A549 (cell line): ENCODE results near the gene ATXN10. TPM values are rescaled to one million over a fixed set of nuclear protein-coding genes. Genes with fewer than 3 reads are reported as not detected.
A peak's percentile ranks its signal among the peaks of the same experiment; 100 is the strongest.

Source experiments
- ATAC-seq, 2 experiments: fragments of 200-7000 bp in 1 of 2; fragments of >200 bp in 1 of 2; cut with Nextera tagmentation in 1 of 2; cut with Tn5 transposase in 1 of 2; 3 replicates each; pipeline versions ENCODE4 v1.8.0 to v1.9.1; 2018 to 2020; ENCODE audit warnings: mild to moderate bottlenecking in 1 of 2, moderate library complexity in 1 of 2
- CTCF ChIA-PET: fragments of 300-600 bp; sonication (Branson Sonifier 250); formaldehyde crosslinking; extraction: SDS; loops from one replicate; lab custom pipeline; 2021; ENCODE audit warnings: antibody characterized with exemption, inconsistent platforms; lab: Yijun Ruan, JAX
- POLR2A ChIA-PET: fragments of 350-600 bp; formaldehyde crosslinking; extraction: SDS; loops from one replicate; lab custom pipeline; 2021; ENCODE audit warnings: antibody characterized with exemption, inconsistent platforms; lab: Yijun Ruan, JAX
- DNase-seq, 2 experiments: peaks; one replicate each; pipeline versions ENCODE4 v3.0.0 to v3.0.0-alpha.2; 2011 to 2016; ENCODE audit warnings: low read depth in 1 of 2, low spot score in 1 of 2
- FAIRE-seq: peaks from 2 replicates; lab custom pipeline; 2011; peaks lifted over from hg19 to GRCh38; lab: Jason Lieb, UNC
- H3K27ac ChIP-seq, 2 experiments: fragments of >200 bp; sonication (Bioruptor Twin); formaldehyde crosslinking; 3 replicates each; pipeline ENCODE4 v1.5.1; 2016 to 2017
- H3K4me1 ChIP-seq: fragments of >200 bp; sonication (Bioruptor Twin); formaldehyde crosslinking; 3 replicates; pipeline ENCODE4 v1.6.1; 2016
- H3K4me2 ChIP-seq: fragments of >200 bp; sonication (Bioruptor Twin); formaldehyde crosslinking; 3 replicates; pipeline ENCODE4 v1.6.1; 2016
- H3K4me3 ChIP-seq: fragments of >200 bp; sonication (Bioruptor Twin); formaldehyde crosslinking; 3 replicates; pipeline ENCODE4 v1.5.1; 2016
- H3K9me3 ChIP-seq: fragments of >200 bp; sonication (Bioruptor Twin); formaldehyde crosslinking; 3 replicates; pipeline ENCODE4 v1.6.1; 2016
- ATOH8 ChIP-seq: fragments of 250-450 bp; sonication (Bioruptor Pico); IDR thresholded peaks from 2 replicates; pipeline ENCODE4 v1.5.0; 2020; ENCODE audit warnings: low read depth, mild to moderate bottlenecking, moderate library complexity
- CEBPB ChIP-seq, 2 experiments: fragments of >200 bp in 1 of 2; sonication (Bioruptor Twin) in 1 of 2; formaldehyde crosslinking in 1 of 2; IDR thresholded peaks; 2 replicates each; pipeline ENCODE4 v1.6.1; 2012 to 2016
- ESRRA ChIP-seq: fragments of 150-350 bp; IDR thresholded peaks from 2 replicates; pipeline ENCODE4 v1.6.1; 2014; ENCODE audit warnings: mild to moderate bottlenecking, low read length, borderline replicate concordance
- HOXB13 ChIP-seq: fragments of 250-450 bp; sonication (Bioruptor Pico); IDR thresholded peaks from 2 replicates; pipeline ENCODE4 v1.5.0; 2020; ENCODE audit warnings: low read depth, mild to moderate bottlenecking, moderate library complexity
- KDM1A ChIP-seq: fragments of 200-600 bp; sonication (generic); IDR thresholded peaks from 2 replicates; pipeline ENCODE4 v1.6.1; 2016; ENCODE audit warnings: low read depth, mild to moderate bottlenecking
- MYC ChIP-seq: IDR thresholded peaks from 2 replicates; pipeline ENCODE4 v1.6.1; 2012; ENCODE audit warnings: mild to moderate bottlenecking, inconsistent platforms, low read length, improper control_type of control experiment, borderline replicate concordance
- NPAS2 ChIP-seq: fragments of 250-450 bp; sonication (Bioruptor Pico); IDR thresholded peaks from 2 replicates; pipeline ENCODE4 v1.8.0; 2022; ENCODE audit warnings: mild to moderate bottlenecking, moderate library complexity, borderline replicate concordance
- RAD21 ChIP-seq, 2 experiments: fragments of >200 bp in 1 of 2; sonication (Bioruptor Twin) in 1 of 2; formaldehyde crosslinking in 1 of 2; IDR thresholded peaks in 1 of 2; conservative IDR thresholded peaks in 1 of 2; 2 replicates in 1 of 2; 3 replicates in 1 of 2; pipeline ENCODE4 v1.6.1; 2012 to 2018; ENCODE audit warnings: inconsistent platforms in 1 of 2
- RCOR1 ChIP-seq: fragments of 150-350 bp; IDR thresholded peaks from 2 replicates; pipeline ENCODE4 v1.6.1; 2014; ENCODE audit warnings: antibody characterized with exemption, low read length, low read depth
- REST ChIP-seq: fragments of 200-600 bp; sonication (generic); IDR thresholded peaks from 2 replicates; pipeline ENCODE4 v1.6.1; 2016; ENCODE audit warnings: antibody characterized with exemption, mild to moderate bottlenecking, moderate library complexity
- RFX5 ChIP-seq: fragments of 450-650 bp; IDR thresholded peaks from 2 replicates; pipeline ENCODE4 v1.7.1; 2014; ENCODE audit warnings: antibody characterized with exemption, mild to moderate bottlenecking, moderate library complexity
- USF2 ChIP-seq: fragments of 450-650 bp; IDR thresholded peaks from 2 replicates; pipeline ENCODE4 v1.6.1; 2014; ENCODE audit warnings: antibody characterized with exemption
- ZFP36 ChIP-seq: fragments of 450-650 bp; IDR thresholded peaks from 2 replicates; pipeline ENCODE4 v1.6.1; 2014; ENCODE audit warnings: borderline replicate concordance; ENCODE audit not compliant: partially characterized antibody
- ZNF302 ChIP-seq: fragments of 250-450 bp; sonication (Bioruptor Pico); IDR thresholded peaks from 2 replicates; pipeline ENCODE4 v1.9.0; 2021; ENCODE audit warnings: inconsistent platforms, mild to moderate bottlenecking, moderate library complexity
- WGBS: methylation state at CpG from one replicate; pipeline ENCODE4 v1.1.6; 2017; ENCODE audit errors: missing lambda C conversion rate; 5-methylcytosine and 5-hydroxymethylcytosine counted together
- polyA plus RNA-seq, 4 experiments: library from polyadenylated mRNA; depleted of rRNA in 3 of 4; stranded (reverse); fragments of >200 nt; fragmentation: RNase III in 1 of 4; extraction: RNeasy Plus Mini Kit Qiagen cat#74134 plus additional on column Dnase treatment in 1 of 4; gene quantifications; 2 replicates in 3 of 4; 3 replicates in 1 of 4; pipeline ENCODE4 v1.2.3, GENCODE V29; 2011 to 2017

Gene ATXN10
- polyA plus RNA-seq, 2 of the 4 experiments (the other 2 are of a cell fraction) = 126 to 281 TPM

GRCh38 chr22:45673482-45674175 lies 2.0 kb downstream of the ATXN10 start:
- CTCF ChIA-PET = interaction anchor here (0.8 to 1.2 kb wide), 3 partner anchors 29 to 97 kb away, joined by 3 to 4 read pairs (median 3); no protein-coding TSS in a partner anchor
- H3K9me3 ChIP-seq = no peaks in the 10 kb centered on the region
- TF ChIP-seq NPAS2 (CRISPR knock-in tag) (no peak), ATOH8 (CRISPR knock-in tag) (no peak), HOXB13 (CRISPR knock-in tag) (no peak), REST (no peak), ESRRA (no peak), KDM1A (no peak), RCOR1 (no peak), USF2 (no peak), RFX5 (no peak), ZNF302 (CRISPR knock-in tag) (no peak), ZFP36 (no peak), CEBPB (IDR thresholded peaks at IDR 0.05) (no peak)
- DNase-seq (no peak), ATAC-seq (no peak), FAIRE-seq (no peak)
- POLR2A ChIA-PET = interaction anchor here (1.0 kb wide), 1 partner anchor 15 kb away, joined by 4 read pairs; no protein-coding TSS in a partner anchor
- peak overlapping the region; percentile 95 for H3K4me3 ChIP-seq
- H3K27ac ChIP-seq = peak overlapping the region; percentile 100
- WGBS = 77% methylated on average over 10 of the region's 10 CpGs
- peaks cover 54% of the 10 kb centered on the region for H3K4me1 ChIP-seq
- H3K4me2 ChIP-seq = peak overlapping the region; percentile 93

GRCh38 chr22:45676024-45676423 lies 4.4 kb downstream of the ATXN10 start:
- CTCF ChIA-PET = interaction anchor here (1.0 to 2.1 kb wide), 3 partner anchors 10 to 98 kb away, joined by 3 to 6 read pairs (median 4); no protein-coding TSS in a partner anchor

More at GRCh38 chr22:45676024-45676423, 4.4 kb downstream of the ATXN10 start:
- H3K4me1 ChIP-seq = peaks cover 70% of the 10 kb centered on the region
- TF ChIP-seq ATOH8 (CRISPR knock-in tag) (no peak), RAD21 (conservative IDR thresholded peaks at IDR 0.05 in 1 of 2, IDR thresholded peaks at IDR 0.05 in 1 of 2) (no peak), MYC (no peak), ZNF302 (CRISPR knock-in tag) (no peak)
- WGBS = 97% methylated on average over 4 of the region's 4 CpGs
- DNase-seq = no peak
- POLR2A ChIA-PET = no interaction called here
- H3K27ac ChIP-seq = peak overlapping the region; percentile 6 to 77; a peak in 4 of 6 replicates
- H3K4me3 ChIP-seq = no peak overlapping the region
- no peak for ATAC-seq
- no peaks in the 10 kb centered on the region for H3K9me3 ChIP-seq
- no peak overlapping the region for H3K4me2 ChIP-seq
- FAIRE-seq = no peak
